HUES64 (cell line): ENCODE results near the gene ADGRB2.

Experiments used
- H3K27ac ChIP-seq: 2 replicates; pipeline ENCODE4 v1.7.0; 2013; ENCODE audit warnings: low read depth, low read length, inconsistent platforms
- H3K27me3 ChIP-seq: 2 replicates; pipeline ENCODE4 v1.6.1; 2013; ENCODE audit warnings: mild to moderate bottlenecking, low read length; ENCODE audit not compliant: insufficient read depth
- H3K36me3 ChIP-seq: 2 replicates; pipeline ENCODE4 v1.6.1; 2013; ENCODE audit warnings: mild to moderate bottlenecking, low read length; ENCODE audit not compliant: insufficient read depth
- H3K4me1 ChIP-seq: 2 replicates; pipeline ENCODE4 v1.6.1; 2013; ENCODE audit warnings: mild to moderate bottlenecking, low read length, moderate library complexity; ENCODE audit not compliant: insufficient read depth
- H3K4me3 ChIP-seq: 2 replicates; pipeline ENCODE4 v1.5.1; 2013; ENCODE audit warnings: mild to moderate bottlenecking, low read length, moderate library complexity
- H3K9ac ChIP-seq: 2 replicates; pipeline ENCODE4 v1.6.1; 2013; ENCODE audit warnings: mild to moderate bottlenecking, low read depth, low read length
- H3K9me3 ChIP-seq: 2 replicates; pipeline ENCODE4 v1.6.1; 2013; ENCODE audit warnings: low read depth, low read length; ENCODE audit not compliant: insufficient read depth
- WGBS: fragments of 150-250, 120-280 bp; methylation state at CpG from one replicate; pipeline ENCODE4 v1.1.7; 2013; ENCODE audit warnings: missing lambda C conversion rate; 5-methylcytosine and 5-hydroxymethylcytosine counted together

Gene ADGRB2

GRCh38 chr1:31694069-31694963 is 69.8 kb downstream of the ADGRB2 start:
- H3K9ac ChIP-seq = no peak overlapping the region
- H3K4me1 ChIP-seq = peaks cover 5% of the 10 kb centered on the region; the same call in 1 of the 2 replicates
- no peak overlapping the region for H3K4me3 ChIP-seq
- H3K9me3 ChIP-seq = no peaks in the 10 kb centered on the region
- no peaks in the 10 kb centered on the region for H3K36me3 ChIP-seq
- H3K27me3 ChIP-seq = no peaks in the 10 kb centered on the region
- 91% methylated on average over 12 of the region's 12 CpGs for WGBS
- no peak overlapping the region for H3K27ac ChIP-seq

- Histone ChIP-seq H3K4me3 (no peak overlapping the region), H3K36me3 (no peaks in the 10 kb centered on the region), H3K9ac (no peak overlapping the region), H3K27me3 (no peaks in the 10 kb centered on the region), H3K9me3 (no peaks in the 10 kb centered on the region), H3K4me1 (peaks cover 7% of the 10 kb centered on the region; the same call in 1 of the 2 replicates), H3K27ac (no peak overlapping the region)
- 91% methylated on average over 10 of the region's 10 CpGs for WGBS
Observed at GRCh38 chr1:31693231-31693630, 70.9 kb downstream of the ADGRB2 start.

GRCh38 chr1:31691951-31692350 is 72.2 kb downstream of the ADGRB2 start:
- Histone ChIP-seq H3K4me1 (peaks cover 7% of the 10 kb centered on the region; the same call in 1 of the 2 replicates), H3K9ac (no peak overlapping the region), H3K27me3 (no peaks in the 10 kb centered on the region), H3K4me3 (no peak overlapping the region), H3K27ac (no peak overlapping the region), H3K9me3 (no peaks in the 10 kb centered on the region), H3K36me3 (no peaks in the 10 kb centered on the region)
- 87% methylated on average over 10 of the region's 11 CpGs for WGBS

- H3K27me3 ChIP-seq = no peaks in the 10 kb centered on the region
- no peaks in the 10 kb centered on the region for H3K9me3 ChIP-seq
- H3K36me3 ChIP-seq = no peaks in the 10 kb centered on the region
- 87% methylated on average over 3 of the region's 4 CpGs for WGBS
- peaks cover 7% of the 10 kb centered on the region; the same call in 1 of the 2 replicates for H3K4me1 ChIP-seq
- H3K9ac ChIP-seq = no peak overlapping the region
- no peak overlapping the region for H3K4me3 ChIP-seq
- no peak overlapping the region for H3K27ac ChIP-seq
Observed at GRCh38 chr1:31691446-31691845, 72.7 kb downstream of the ADGRB2 start.

GRCh38 chr1:31690921-31691320 is 73.2 kb downstream of the ADGRB2 start:
- no peak overlapping the region for H3K27ac ChIP-seq
- no peaks in the 10 kb centered on the region for H3K9me3 ChIP-seq
- no peaks in the 10 kb centered on the region for H3K27me3 ChIP-seq
- no peak overlapping the region for H3K9ac ChIP-seq
- 81% methylated on average over 10 of the region's 10 CpGs for WGBS
- no peaks in the 10 kb centered on the region for H3K36me3 ChIP-seq
- peaks cover 7% of the 10 kb centered on the region; the same call in 1 of the 2 replicates for H3K4me1 ChIP-seq
- no peak overlapping the region for H3K4me3 ChIP-seq

GRCh38 chr1:31689854-31690253 is 74.3 kb downstream of the ADGRB2 start:
- peak overlapping the region; percentile 45; the same call in 1 of the 2 replicates for H3K27ac ChIP-seq
- no peak overlapping the region for H3K4me3 ChIP-seq
- 93% methylated on average over 6 of the region's 6 CpGs for WGBS
- peaks cover 7% of the 10 kb centered on the region; the same call in 1 of the 2 replicates for H3K4me1 ChIP-seq
- no peaks in the 10 kb centered on the region for H3K36me3 ChIP-seq
- H3K9ac ChIP-seq = 0 out of 2 replicates have a peak overlapping the region, but pooled peaks have one; percentile 14
- no peaks in the 10 kb centered on the region for H3K9me3 ChIP-seq
- no peaks in the 10 kb centered on the region for H3K27me3 ChIP-seq

- Histone ChIP-seq H3K9me3 (no peaks in the 10 kb centered on the region), H3K4me1 (peaks cover 7% of the 10 kb centered on the region; the same call in 1 of the 2 replicates), H3K36me3 (no peaks in the 10 kb centered on the region), H3K4me3 (no peak overlapping the region), H3K27me3 (no peaks in the 10 kb centered on the region), H3K27ac (peak overlapping the region; percentile 45; the same call in 1 of the 2 replicates), H3K9ac (0 out of 2 replicates have a peak overlapping the region, but pooled peaks have one; percentile 14)
- 74% methylated on average over 2 of the region's 2 CpGs for WGBS
Observed at GRCh38 chr1:31689379-31689778, 74.8 kb downstream of the ADGRB2 start.

- Histone ChIP-seq H3K4me1 (peaks cover 7% of the 10 kb centered on the region; the same call in 1 of the 2 replicates), H3K27me3 (no peaks in the 10 kb centered on the region), H3K9ac (no peak overlapping the region), H3K4me3 (no peak overlapping the region), H3K27ac (no peak overlapping the region), H3K36me3 (no peaks in the 10 kb centered on the region), H3K9me3 (no peaks in the 10 kb centered on the region)
- 86% methylated on average over 8 of the region's 8 CpGs for WGBS
Observed at GRCh38 chr1:31688233-31688918, 75.8 kb downstream of the ADGRB2 start.

- H3K9ac ChIP-seq = no peak overlapping the region
- H3K27me3 ChIP-seq = no peaks in the 10 kb centered on the region
- 88% methylated on average over 8 of the region's 8 CpGs for WGBS
- peaks cover 7% of the 10 kb centered on the region; the same call in 1 of the 2 replicates for H3K4me1 ChIP-seq
- no peak overlapping the region for H3K4me3 ChIP-seq
- no peak overlapping the region for H3K27ac ChIP-seq
- no peaks in the 10 kb centered on the region for H3K9me3 ChIP-seq
- no peaks in the 10 kb centered on the region for H3K36me3 ChIP-seq
Observed at GRCh38 chr1:31687601-31688000, 76.5 kb downstream of the ADGRB2 start.

- 87% methylated on average over 8 of the region's 8 CpGs for WGBS
- no peak overlapping the region for H3K4me3 ChIP-seq
- no peak overlapping the region for H3K9ac ChIP-seq
- no peak overlapping the region for H3K27ac ChIP-seq
- H3K27me3 ChIP-seq = no peaks in the 10 kb centered on the region
- peaks cover 3% of the 10 kb centered on the region; the same call in 1 of the 2 replicates for H3K36me3 ChIP-seq
- no peaks in the 10 kb centered on the region for H3K9me3 ChIP-seq
- H3K4me1 ChIP-seq = peaks cover 7% of the 10 kb centered on the region; the same call in 1 of the 2 replicates
Observed at GRCh38 chr1:31685795-31686194, 78.3 kb downstream of the ADGRB2 start.

- Histone ChIP-seq H3K4me3 (no peak overlapping the region), H3K27ac (no peak overlapping the region), H3K36me3 (peaks cover 3% of the 10 kb centered on the region; the same call in 1 of the 2 replicates), H3K27me3 (no peaks in the 10 kb centered on the region), H3K9me3 (no peaks in the 10 kb centered on the region), H3K9ac (no peak overlapping the region), H3K4me1 (no peaks in the 10 kb centered on the region)
- 81% methylated on average over 11 of the region's 11 CpGs for WGBS
Observed at GRCh38 chr1:31683997-31684396, 80.1 kb downstream of the ADGRB2 start.
